ENCODE data around the gene TMEM132C. TPM values are rescaled to one million over a fixed set of nuclear protein-coding genes. Genes with fewer than 3 reads are reported as not detected.

TMEM132C gene
- total RNA-seq, 2 donors from 2014 or later = 0.26 to 0.33 TPM

DNA sequence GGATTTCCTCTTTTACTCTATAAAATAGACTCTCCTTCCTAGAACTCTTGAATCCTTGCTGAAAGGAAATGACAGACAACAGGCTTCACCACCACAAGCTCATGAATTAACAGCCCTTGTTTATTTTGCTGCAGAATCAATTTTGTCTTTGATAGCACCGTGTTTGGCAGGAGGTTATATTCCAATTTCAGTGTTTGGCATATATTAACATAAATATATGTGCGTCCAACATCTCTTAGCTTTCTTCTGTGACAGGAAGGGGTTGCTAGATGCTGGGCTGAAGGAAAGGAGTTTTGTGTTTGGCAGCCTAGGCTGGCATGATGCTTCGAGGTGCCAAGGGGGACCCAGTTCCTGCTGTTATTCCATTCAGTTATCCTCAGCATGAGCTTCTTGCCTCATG lies 126.4 kb downstream of the TMEM132C start:
- Mint-ChIP-seq H3K4me1 (peaks cover 9% of the 10 kb centered on the region), H3K9me3 (peaks cover 1% of the 10 kb centered on the region), H3K36me3 (ENCODE audit: low read depth) (no peaks in the 10 kb centered on the region), H3K4me3 (no peak overlapping the region), H3K27ac (no peak overlapping the region), H3K27me3 (ENCODE audit: insufficient read depth) (peaks cover 20% of the 10 kb centered on the region)
- Histone ChIP-seq H3K4me1 (ENCODE audit: control insufficient read depth, insufficient read depth, low read length) (peaks cover 4% of the 10 kb centered on the region), H3K9ac (ENCODE audit: extremely low read depth, low read length, poor library complexity, severe bottlenecking) (no peak overlapping the region), H3K4me3 (ENCODE audit: low read length) (no peak overlapping the region), H3K27ac (ENCODE audit: low read depth, low read length) (no peak overlapping the region), H3K27me3 (ENCODE audit: control insufficient read depth, insufficient read depth, low read length, poor library complexity, severe bottlenecking) (peaks cover 11% of the 10 kb centered on the region), H3K36me3 (ENCODE audit: control insufficient read depth, insufficient read depth, low read length) (no peaks in the 10 kb centered on the region), H3K9me3 (ENCODE audit: control insufficient read depth, low read length) (no peaks in the 10 kb centered on the region)
- WGBS, 2 experiments (ENCODE audit: insufficient coverage in 1 of 2, insufficient read length in 1 of 2) = 85 to 100% methylated on average over 1 to 3 of the region's 3 CpGs
- TF ChIP-seq CTCF (conservative IDR thresholded peaks at IDR 0.05) = no peak
- no peak for DNase-seq

- Histone ChIP-seq H3K36me3 (ENCODE audit: control insufficient read depth, insufficient read depth, low read length) (no peaks in the 10 kb centered on the region), H3K9me3 (ENCODE audit: control insufficient read depth, low read length) (no peaks in the 10 kb centered on the region), H3K27me3 (ENCODE audit: control insufficient read depth, insufficient read depth, low read length, poor library complexity, severe bottlenecking) (peaks cover 3% of the 10 kb centered on the region), H3K4me1 (ENCODE audit: control insufficient read depth, insufficient read depth, low read length) (peaks cover 4% of the 10 kb centered on the region), H3K9ac (ENCODE audit: extremely low read depth, low read length, poor library complexity, severe bottlenecking) (no peak overlapping the region), H3K4me3 (ENCODE audit: low read length) (no peak overlapping the region), H3K27ac (ENCODE audit: low read depth, low read length) (no peak overlapping the region)
- H3K4me1 Mint-ChIP-seq = peaks cover 15% of the 10 kb centered on the region
- no peaks in the 10 kb centered on the region for H3K36me3 Mint-ChIP-seq (ENCODE audit: low read depth)
- peaks cover 16% of the 10 kb centered on the region for H3K27me3 Mint-ChIP-seq (ENCODE audit: insufficient read depth)
- 89 to 90% methylated on average over 1 to 2 of the region's 2 CpGs for WGBS, 2 experiments (ENCODE audit: insufficient coverage in 1 of 2, insufficient read length in 1 of 2)
- H3K9me3 Mint-ChIP-seq = peaks cover 1% of the 10 kb centered on the region
- no peak overlapping the region for H3K4me3 Mint-ChIP-seq
- no peak overlapping the region for H3K27ac Mint-ChIP-seq
- TF ChIP-seq CTCF (conservative IDR thresholded peaks at IDR 0.05) = no peak
- DNase-seq = no peak
These were observed 127.2 kb downstream of the TMEM132C start for GRCh38 chr12:128394137-128394536.

- Histone ChIP-seq H3K4me1 (ENCODE audit: control insufficient read depth, insufficient read depth, low read length) (peaks cover 4% of the 10 kb centered on the region), H3K9me3 (ENCODE audit: control insufficient read depth, low read length) (no peaks in the 10 kb centered on the region), H3K36me3 (ENCODE audit: control insufficient read depth, insufficient read depth, low read length) (no peaks in the 10 kb centered on the region), H3K4me3 (ENCODE audit: low read length) (no peak overlapping the region), H3K27me3 (ENCODE audit: control insufficient read depth, insufficient read depth, low read length, poor library complexity, severe bottlenecking) (no peaks in the 10 kb centered on the region), H3K9ac (ENCODE audit: extremely low read depth, low read length, poor library complexity, severe bottlenecking) (no peak overlapping the region), H3K27ac (ENCODE audit: low read depth, low read length) (no peak overlapping the region)
- 100% methylated on average over 1 of the region's 1 CpG; no CpG with 5 or more reads in 1 of the 2 experiments for WGBS, 2 experiments (ENCODE audit: insufficient coverage in 1 of 2, insufficient read length in 1 of 2)
- Mint-ChIP-seq H3K36me3 (ENCODE audit: low read depth) (no peaks in the 10 kb centered on the region), H3K27me3 (ENCODE audit: insufficient read depth) (peaks cover 4% of the 10 kb centered on the region), H3K4me1 (peaks cover 20% of the 10 kb centered on the region), H3K27ac (no peak overlapping the region), H3K4me3 (no peak overlapping the region), H3K9me3 (no peaks in the 10 kb centered on the region)
- TF ChIP-seq CTCF (conservative IDR thresholded peaks at IDR 0.05) = no peak
- DNase-seq = no peak
These were observed 132.3 kb downstream of the TMEM132C start for GRCh38 chr12:128399253-128399652.
